Hematopoietic multipotent progenitor cell treated with erythropoietin and hydrocortisone succinate and interleukin-3 and kit ligand, for 6 days (in vitro differentiated cells): ENCODE results near the gene LRRK1.
A peak's percentile ranks its signal among the peaks of the same experiment; 100 is the strongest.

Experiments
- DNase-seq: peaks from one replicate; pipeline ENCODE4 v3.0.0-alpha.2; 2015

Gene LRRK1

GRCh38 chr15:100939791-100940190 is 20.6 kb downstream of the LRRK1 start:
- DNase-seq = peak; percentile 64

GRCh38 chr15:100940767-100941379 is 21.7 kb downstream of the LRRK1 start:
- DNase-seq = peak; percentile 68

GRCh38 chr15:100941536-100941935 is 22.4 kb downstream of the LRRK1 start:
- DNase-seq = no peak

GRCh38 chr15:100942656-100943425 is 23.7 kb downstream of the LRRK1 start:
- DNase-seq = no peak

GRCh38 chr15:100944244-100944895 is 25.2 kb downstream of the LRRK1 start:
- no peak for DNase-seq

GRCh38 chr15:100944986-100945385 is 25.8 kb downstream of the LRRK1 start:
- no peak for DNase-seq

GRCh38 chr15:100947760-100948429 is 28.7 kb downstream of the LRRK1 start:
- DNase-seq = no peak

GRCh38 chr15:100948430-100948762 is 29.2 kb downstream of the LRRK1 start:
- DNase-seq = no peak

- no peak for DNase-seq
Measured at GRCh38 chr15:100949691-100950090, 30.5 kb downstream of the LRRK1 start.

- DNase-seq = no peak
Measured at GRCh38 chr15:100951965-100952364, 32.8 kb downstream of the LRRK1 start.

GRCh38 chr15:100952566-100952965 is 33.4 kb downstream of the LRRK1 start:
- no peak for DNase-seq

- no peak for DNase-seq
Measured at GRCh38 chr15:100958326-100959065, 39.3 kb downstream of the LRRK1 start.

- DNase-seq = no peak
Measured at GRCh38 chr15:100959066-100960050, 40.2 kb downstream of the LRRK1 start.

GRCh38 chr15:100966997-100967396 is 47.8 kb downstream of the LRRK1 start:
- DNase-seq = no peak

- no peak for DNase-seq
Measured at GRCh38 chr15:100968050-100968966, 49.2 kb downstream of the LRRK1 start.

GRCh38 chr15:100972975-100973350 is 53.8 kb downstream of the LRRK1 start:
- DNase-seq = no peak

GRCh38 chr15:100973351-100974111 is 54.4 kb downstream of the LRRK1 start:
- no peak for DNase-seq

- DNase-seq = no peak
Measured at GRCh38 chr15:100975043-100975442, 55.9 kb downstream of the LRRK1 start.

GRCh38 chr15:100980410-100981046 is 61.4 kb downstream of the LRRK1 start:
- DNase-seq = no peak
